T-helper 2 cell treated with Interferon-gamma antibody and Interleukin-4, amounts not matched to agents 100 ng/mL and 5 ng/mL, for 36 hours (primary cell): Measurements from ENCODE around the gene CD2AP. TPM values are rescaled to one million over a fixed set of nuclear protein-coding genes. Genes with fewer than 3 reads are reported as not detected.
"Not testable (repeated sequence)": the region's sequence is repeated elsewhere in the genome, so short reads cannot be mapped to it uniquely, and the experiment has no call there.

ENCODE experiments used
- intact Hi-C: fragments of 100-400 bp; cut with micrococcal nuclease; formaldehyde crosslinking; loops from one replicate; pipeline ENCODE4 v1.15.1; 2023
- total RNA-seq: library from RNA; stranded (reverse); gene quantifications from 2 replicates; pipeline ENCODE4 v1.2.3, GENCODE V29; 2022

Gene CD2AP
- total RNA-seq, 1 donor from 2014 or later: 30.8 TPM

GRCh38 chr6:47553243-47553642, 75.7 kb downstream of the CD2AP start:
- intact Hi-C loops: loop anchor here (5.0 kb wide), 1 partner anchor 76 kb away; the partner anchor contains the start of gene CD2AP

- intact Hi-C loops: not testable (repeated sequence)
Observed at GRCh38 chr6:47556459-47556858, 78.9 kb downstream of the CD2AP start.

GRCh38 chr6:47563162-47563561, 85.6 kb downstream of the CD2AP start:
- intact Hi-C loops: no loop called here

GRCh38 chr6:47566602-47567001, 89.0 kb downstream of the CD2AP start:
- intact Hi-C loops: not testable (repeated sequence)

GRCh38 chr6:47567586-47567985, 90.0 kb downstream of the CD2AP start:
- intact Hi-C loops: no loop called here

- intact Hi-C loops: no loop called here
Observed at GRCh38 chr6:47571488-47571887, 93.9 kb downstream of the CD2AP start.

GRCh38 chr6:47573109-47573508, 95.5 kb downstream of the CD2AP start:
- intact Hi-C loops: no loop called here

- intact Hi-C loops: no loop called here
Observed at GRCh38 chr6:47574789-47575188, 97.2 kb downstream of the CD2AP start.

- intact Hi-C loops: no loop called here
Observed at GRCh38 chr6:47579040-47579439, 101.5 kb downstream of the CD2AP start.

GRCh38 chr6:47581591-47581990, 104.0 kb downstream of the CD2AP start:
- intact Hi-C loops: no loop called here

GRCh38 chr6:47587493-47587892, 109.9 kb downstream of the CD2AP start:
- intact Hi-C loops: no loop called here

GRCh38 chr6:47592131-47592840, 114.7 kb downstream of the CD2AP start:
- intact Hi-C loops: no loop called here

- intact Hi-C loops: no loop called here
Observed at GRCh38 chr6:47593979-47594378, 116.4 kb downstream of the CD2AP start.

GRCh38 chr6:47595785-47596184, 118.2 kb downstream of the CD2AP start:
- intact Hi-C loops: no loop called here

- intact Hi-C loops: no loop called here
Observed at GRCh38 chr6:47598367-47598766, 120.8 kb downstream of the CD2AP start.

GRCh38 chr6:47599512-47599911, 121.9 kb downstream of the CD2AP start:
- intact Hi-C loops: no loop called here

GRCh38 chr6:47603227-47603626, 125.6 kb downstream of the CD2AP start:
- intact Hi-C loops: loop anchor here (10.0 kb wide), 1 partner anchor 128 kb away; the partner anchor contains the start of gene CD2AP

GRCh38 chr6:47603995-47604394, 126.4 kb downstream of the CD2AP start:
- intact Hi-C loops: loop anchor here (10.0 kb wide), 1 partner anchor 129 kb away; the partner anchor contains the start of gene CD2AP

GRCh38 chr6:47621838-47622449, 144.4 kb downstream of the CD2AP start:
- intact Hi-C loops: no loop called here

- intact Hi-C loops: no loop called here
Observed at GRCh38 chr6:47626782-47627181, 149.2 kb downstream of the CD2AP start.

- intact Hi-C loops: no loop called here
Observed at GRCh38 chr6:47628448-47629272, 151.1 kb downstream of the CD2AP start.

GRCh38 chr6:47629954-47630353, 152.4 kb downstream of the CD2AP start:
- intact Hi-C loops: loop anchor here (2.0 kb wide), 1 partner anchor 159 kb away; no protein-coding TSS in a partner anchor
